K562 (cell line): ENCODE data around the gene PSMB4. TPM values are rescaled to one million over a fixed set of nuclear protein-coding genes. Genes with fewer than 3 reads are reported as not detected.
A peak's percentile ranks its signal among the peaks of the same experiment; 100 is the strongest.

Experiments used
- ATAC-seq: fragments of 200-7000 bp; cut with Tn5 transposase; 3 replicates; pipeline ENCODE4 v1.9.1; 2020; ENCODE audit warnings: moderate library complexity
- BruUV-seq: library from RNA; stranded (reverse); fragments of 400-500 nt; replicated peaks from 2 replicates; lab custom pipeline; 2021; lab: Mats Ljungman, UMichigan
- CTCF ChIA-PET: fragments of 300-600 bp; formaldehyde crosslinking; extraction: SDS; loops from one replicate; lab custom pipeline; 2021; ENCODE audit warnings: low intra/inter-chr PET ratio; lab: Yijun Ruan, JAX
- POLR2A ChIA-PET: fragments of 300-600, 350-650 bp; sonication (Branson Sonifier 250); formaldehyde crosslinking; extraction: SDS; loops from one replicate; lab custom pipeline; 2021; ENCODE audit warnings: antibody characterized with exemption, inconsistent platforms; lab: Yijun Ruan, JAX
- DNase-seq, 4 experiments: peaks; one replicate each; pipeline versions ENCODE4 v3.0.0 to v3.0.0-alpha.2; 2011 to 2018; ENCODE audit warnings: low spot score in 3 of 4, mixed read lengths in 3 of 4; ENCODE audit errors: extremely low read depth in 1 of 4
- FAIRE-seq: peaks from 2 replicates; lab custom pipeline; 2011; peaks lifted over from hg19 to GRCh38; lab: Jason Lieb, UNC
- H2AFZ ChIP-seq: 2 replicates; pipeline ENCODE4 v1.6.0; 2011; ENCODE audit warnings: low read depth, low read length, control low read depth, inconsistent platforms
- H3K27ac ChIP-seq: fragments of 200-600 bp; 3 replicates; pipeline ENCODE4 v1.8.0; 2011; ENCODE audit warnings: low read depth, mild to moderate bottlenecking, control low read depth, inconsistent platforms, low read length, moderate library complexity, mixed read lengths; ENCODE audit errors: extremely low read depth
- H3K27me3 ChIP-seq, 2 experiments: fragments of 300-600 bp in 1 of 2; 2 replicates in 1 of 2; 3 replicates in 1 of 2; pipeline versions ENCODE4 v1.6.0 to v1.8.0; 2011; ENCODE audit warnings: inconsistent platforms in 2 of 2, low read length in 2 of 2, mild to moderate bottlenecking in 1 of 2, mixed read lengths in 1 of 2, moderate library complexity in 1 of 2; ENCODE audit not compliant: control insufficient read depth in 2 of 2, insufficient read depth in 2 of 2
- H3K36me3 ChIP-seq: fragments of 300-600 bp; 3 replicates; pipeline ENCODE4 v1.8.0; 2011; ENCODE audit warnings: mild to moderate bottlenecking, low read length, inconsistent platforms; ENCODE audit not compliant: control insufficient read depth, insufficient read depth
- H3K4me1 ChIP-seq, 2 experiments: fragments of 200-600 bp in 1 of 2; replicated peaks in 1 of 2; 2 replicates in 1 of 2; 3 replicates in 1 of 2; pipeline versions ENCODE4 v1.5.1 to v1.8.0; 2011; ENCODE audit warnings: inconsistent platforms in 2 of 2, low read length in 2 of 2, mild to moderate bottlenecking in 1 of 2, mixed read lengths in 1 of 2, moderate library complexity in 1 of 2; ENCODE audit not compliant: control insufficient read depth in 2 of 2, insufficient read depth in 2 of 2
- H3K4me2 ChIP-seq: 2 replicates; pipeline ENCODE4 v1.6.1; 2011; ENCODE audit warnings: low read length, control low read depth, inconsistent platforms, mixed read lengths; ENCODE audit not compliant: insufficient read depth
- H3K4me3 ChIP-seq: fragments of 200-600 bp; sonication (generic), shearing (Covaris generic); 2 replicates; pipeline ENCODE4 v1.5.1; 2016; ENCODE audit warnings: control low read depth, inconsistent platforms
- H3K79me2 ChIP-seq: fragments of 200-600 bp; 3 replicates; pipeline ENCODE4 v1.8.0; 2011; ENCODE audit warnings: low read length, inconsistent platforms; ENCODE audit not compliant: control insufficient read depth, insufficient read depth
- H3K9ac ChIP-seq, 2 experiments: 2 replicates each; pipeline versions ENCODE4 v1.6.0 to v1.6.1; 2011; ENCODE audit warnings: low read depth in 2 of 2, low read length in 2 of 2, control low read depth in 1 of 2, inconsistent platforms in 1 of 2, mild to moderate bottlenecking in 1 of 2, mixed read lengths in 1 of 2; ENCODE audit not compliant: insufficient read depth in 1 of 2
- H3K9me1 ChIP-seq: one replicate; pipeline ENCODE4 v1.6.0; 2011; ENCODE audit warnings: inconsistent platforms, mild to moderate bottlenecking, low read length, moderate library complexity; ENCODE audit not compliant: control insufficient read depth, insufficient read depth
- H3K9me3 ChIP-seq: replicated peaks from 2 replicates; pipeline ENCODE4 v1.5.1; 2011; ENCODE audit warnings: low read depth, low read length, inconsistent platforms; ENCODE audit not compliant: control insufficient read depth, insufficient read depth
- H4K20me1 ChIP-seq: replicated peaks from 2 replicates; pipeline ENCODE4 v1.6.1; 2011; ENCODE audit warnings: low read length, inconsistent platforms, mixed read lengths; ENCODE audit not compliant: control insufficient read depth, insufficient read depth
- CEBPB ChIP-seq: fragments of 450-650 bp; IDR thresholded peaks from 2 replicates; pipeline ENCODE4 v1.6.1; 2016; ENCODE audit warnings: missing genetic modification characterization, missing compliant biosample characterization
- LARP7 ChIP-seq: fragments of 450-650 bp; IDR thresholded peaks from 2 replicates; pipeline ENCODE4 v1.6.1; 2016
- MCM3 ChIP-seq: fragments of 450-650 bp; IDR thresholded peaks from 2 replicates; pipeline ENCODE4 v1.6.1; 2016
- NRF1 ChIP-seq, 2 experiments: fragments of 450-650 bp; IDR thresholded peaks in 1 of 2; conservative IDR thresholded peaks in 1 of 2; 2 replicates each; pipeline ENCODE4 v1.6.1; 2014; ENCODE audit warnings: mild to moderate bottlenecking in 2 of 2
- PTTG1 ChIP-seq: fragments of 450-650 bp; IDR thresholded peaks from 2 replicates; pipeline ENCODE4 v1.6.1; 2016; ENCODE audit warnings: low read depth, mild to moderate bottlenecking, missing genetic modification characterization, missing compliant biosample characterization
- SMAD1 ChIP-seq: fragments of 150-350 bp; IDR thresholded peaks from 2 replicates; pipeline ENCODE4 v1.6.1; 2014; ENCODE audit warnings: low read length, low read depth; ENCODE audit not compliant: partially characterized antibody
- ZBED1 ChIP-seq: IDR thresholded peaks from 2 replicates; pipeline ENCODE4 v1.6.1; 2014
- ZNF121 ChIP-seq: sonication (generic); formaldehyde crosslinking; conservative IDR thresholded peaks from 2 replicates; pipeline ENCODE4 v1.8.0; 2022; ENCODE audit warnings: missing genetic modification reagents
- ZNF174 ChIP-seq: fragments of 250-450 bp; sonication (Bioruptor Pico); IDR thresholded peaks from 2 replicates; pipeline ENCODE4 v1.4.0; 2020; ENCODE audit warnings: mild to moderate bottlenecking
- WGBS: fragments of 100-300 bp; shearing (Covaris generic); methylation state at CpG from one replicate; pipeline ENCODE4 v1.1.6; 2016; ENCODE audit warnings: low coverage, mixed read lengths; ENCODE audit not compliant: insufficient coverage; ENCODE audit errors: missing lambda C conversion rate; 5-methylcytosine and 5-hydroxymethylcytosine counted together
- in situ Hi-C: fragments of 300-500 bp; cut with MboI; formaldehyde crosslinking; loops from 4 replicates; pipeline ENCODE4 v1.15.0; 2018; ENCODE audit warnings: inconsistent platforms, mixed read lengths
- intact Hi-C: fragments of 100-400 bp; cut with micrococcal nuclease; formaldehyde crosslinking; loops from 2 replicates; pipeline ENCODE4 v1.14.2; 2022
- polyA plus RNA-seq, 8 experiments: library from polyadenylated mRNA; depleted of rRNA in 4 of 8; stranded (reverse) in 5 of 8; unstranded in 3 of 8; fragments of >200 nt; fragmentation: Nextera tagmentation in 2 of 8; fragmentation: Illumina TruSeq in 1 of 8; extraction: Ambion mirVana in 2 of 8; extraction: Trizol in 1 of 8; gene quantifications; 2 replicates each; pipeline versions ENCODE4 v1.2.1 to v1.2.3, GENCODE V29; 2011 to 2014; ENCODE audit warnings: inconsistent platforms in 1 of 8, missing spikeins in 1 of 8
- total RNA-seq, 7 experiments: library from RNA; depleted of rRNA in 6 of 7; stranded (reverse); fragments of >200 nt in 6 of 7; fragmentation: Illumina TruSeq in 2 of 7; extraction: Trizol in 2 of 7; gene quantifications; 2 replicates each; pipeline versions ENCODE4 v1.2.1 to v1.2.3, GENCODE V29; 2011 to 2021; ENCODE audit warnings: low replicate concordance in 1 of 7
- TF ChIP-seq, protein P1 (sequence below): fragments of 250-450 bp; sonication (Bioruptor Pico); IDR thresholded peaks from 2 replicates; pipeline ENCODE4 v1.8.0; 2021; ENCODE audit warnings: borderline replicate concordance, mild to moderate bottlenecking, moderate library complexity; ENCODE audit not compliant: poor library complexity, severe bottlenecking
- TF ChIP-seq, protein P2 (sequence below): fragments of 450-650 bp; formaldehyde crosslinking; IDR thresholded peaks from 2 replicates; pipeline ENCODE4 v1.4.0; 2020; ENCODE audit warnings: mild to moderate bottlenecking, moderate library complexity
- TF ChIP-seq, protein P3 (sequence below): IDR thresholded peaks from 2 replicates; pipeline ENCODE4 v1.6.1; 2011; ENCODE audit warnings: borderline replicate concordance, low read depth, mild to moderate bottlenecking, moderate library complexity, low read length; ENCODE audit not compliant: insufficient read depth, poor library complexity, severe bottlenecking

Gene PSMB4
- total and polyA plus RNA-seq, 9 of the 15 experiments (the other 6 are each of a cell fraction or from before 2014, with no cell fraction given), result 397 to 674 (median 475) TPM

DNA sequence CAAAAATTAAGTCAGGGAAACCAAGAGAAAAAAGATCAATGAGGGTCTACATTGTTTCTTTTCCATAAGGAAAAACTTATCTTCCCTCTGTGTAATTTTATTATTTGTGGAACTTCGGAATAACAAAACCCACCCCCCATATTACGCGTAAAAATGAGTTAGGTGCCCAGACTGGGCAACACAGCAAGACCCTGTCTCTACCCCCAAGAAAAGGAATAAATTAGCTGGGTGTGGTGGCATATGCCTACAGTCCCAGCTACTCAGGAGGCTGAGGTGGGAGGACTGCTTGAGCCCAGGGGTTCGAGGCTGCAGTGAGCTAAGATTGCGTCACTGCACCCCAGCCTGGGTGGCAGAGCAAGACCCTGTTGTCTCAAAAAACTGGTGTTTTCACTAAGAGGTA, 20.4 kb downstream of the PSMB4 start:
- no peaks in the 10 kb centered on the region for H3K9me1 ChIP-seq
- intact Hi-C loops, result no loop called here
- DNase-seq (no peak), FAIRE-seq (no peak), ATAC-seq (no peak)
- no peak overlapping the region for H3K4me3 ChIP-seq
- POLR2A ChIA-PET, result interaction anchor here (1.1 to 1.4 kb wide), 2 partner anchors 15 to 20 kb away, joined by 5 to 6 read pairs; partner anchors contain the start of gene PSMB4
- H3K4me1 ChIP-seq, result no peaks in the 10 kb centered on the region
- H3K36me3 ChIP-seq, result peaks cover 75% of the 10 kb centered on the region
- no peaks in the 10 kb centered on the region for H4K20me1 ChIP-seq
- BruUV-seq, result no TSS peak
- no peak overlapping the region for H3K9ac ChIP-seq
- WGBS, result 85% methylated on average over 5 of the region's 5 CpGs
- TF ChIP-seq CEBPB (tag) (peak; percentile 16; the same call in 1 of the 2 replicates), ZNF121 (CRISPR knock-in tag) (peak; percentile 95)
- TF ChIP-seq, protein P1, sequence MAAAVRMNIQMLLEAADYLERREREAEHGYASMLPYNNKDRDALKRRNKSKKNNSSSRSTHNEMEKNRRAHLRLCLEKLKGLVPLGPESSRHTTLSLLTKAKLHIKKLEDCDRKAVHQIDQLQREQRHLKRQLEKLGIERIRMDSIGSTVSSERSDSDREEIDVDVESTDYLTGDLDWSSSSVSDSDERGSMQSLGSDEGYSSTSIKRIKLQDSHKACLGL (CRISPR knock-in tag), result no peak
- in situ Hi-C loops, result no loop called here
- H3K9me3 ChIP-seq, result no peaks in the 10 kb centered on the region
- H3K79me2 ChIP-seq, result no peaks in the 10 kb centered on the region
- H3K27me3 ChIP-seq, result no peaks in the 10 kb centered on the region
- H3K4me2 ChIP-seq, result no peak overlapping the region
- H3K27ac ChIP-seq, result no peak overlapping the region
- CTCF ChIA-PET, result no interaction called here
- no peak overlapping the region for H2AFZ ChIP-seq

DNA sequence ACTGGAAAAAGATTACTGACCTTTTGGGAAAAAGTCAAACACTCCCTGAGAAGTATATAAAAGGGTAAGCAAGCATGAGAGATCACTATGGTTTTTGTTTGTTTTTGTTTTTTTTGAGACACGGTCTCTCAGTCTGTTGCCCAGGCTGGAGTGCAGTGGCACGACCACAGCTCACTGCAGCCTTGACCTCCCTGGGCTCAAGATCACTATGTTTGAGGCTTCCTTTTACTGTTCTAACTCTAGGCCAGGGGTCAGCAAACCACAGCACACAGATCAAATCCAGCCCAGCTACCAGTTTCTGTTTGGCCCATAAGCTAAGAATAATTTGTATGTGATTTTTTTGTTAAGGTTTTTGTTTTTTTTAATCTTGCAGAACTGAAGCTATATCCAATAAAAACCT, 25.7 kb downstream of the PSMB4 start:
- H3K79me2 ChIP-seq, result no peaks in the 10 kb centered on the region
- no peaks in the 10 kb centered on the region for H3K9me3 ChIP-seq
- H3K27me3 ChIP-seq, result no peaks in the 10 kb centered on the region
- CTCF ChIA-PET, result no interaction called here
- H3K4me3 ChIP-seq, result no peak overlapping the region
- H3K9ac ChIP-seq, result no peak overlapping the region
- no peaks in the 10 kb centered on the region for H3K4me1 ChIP-seq
- H3K9me1 ChIP-seq, result no peaks in the 10 kb centered on the region
- H3K27ac ChIP-seq, result no peak overlapping the region
- H3K36me3 ChIP-seq, result peaks cover 91% of the 10 kb centered on the region
- POLR2A ChIA-PET, result interaction anchor here (1.0 to 1.6 kb wide), 3 partner anchors 15 to 23 kb away, joined by 3 to 5 read pairs (median 3); no protein-coding TSS in a partner anchor
- no TSS peak for BruUV-seq
- in situ Hi-C loops (no loop called here), intact Hi-C loops (no loop called here)
- WGBS, result 79% methylated on average over 2 of the region's 2 CpGs
- no peak overlapping the region for H3K4me2 ChIP-seq
- ATAC-seq, result no peak
- no peak overlapping the region for H2AFZ ChIP-seq
- no peak for DNase-seq
- no peak for FAIRE-seq
- H4K20me1 ChIP-seq, result no peaks in the 10 kb centered on the region
- no peak for TF ChIP-seq SMAD1
- TF ChIP-seq NRF1 (conservative IDR thresholded peaks at IDR 0.05 in 1 of 2, IDR thresholded peaks at IDR 0.05 in 1 of 2), result no peak
- no peak for TF ChIP-seq LARP7
- TF ChIP-seq, protein P2, sequence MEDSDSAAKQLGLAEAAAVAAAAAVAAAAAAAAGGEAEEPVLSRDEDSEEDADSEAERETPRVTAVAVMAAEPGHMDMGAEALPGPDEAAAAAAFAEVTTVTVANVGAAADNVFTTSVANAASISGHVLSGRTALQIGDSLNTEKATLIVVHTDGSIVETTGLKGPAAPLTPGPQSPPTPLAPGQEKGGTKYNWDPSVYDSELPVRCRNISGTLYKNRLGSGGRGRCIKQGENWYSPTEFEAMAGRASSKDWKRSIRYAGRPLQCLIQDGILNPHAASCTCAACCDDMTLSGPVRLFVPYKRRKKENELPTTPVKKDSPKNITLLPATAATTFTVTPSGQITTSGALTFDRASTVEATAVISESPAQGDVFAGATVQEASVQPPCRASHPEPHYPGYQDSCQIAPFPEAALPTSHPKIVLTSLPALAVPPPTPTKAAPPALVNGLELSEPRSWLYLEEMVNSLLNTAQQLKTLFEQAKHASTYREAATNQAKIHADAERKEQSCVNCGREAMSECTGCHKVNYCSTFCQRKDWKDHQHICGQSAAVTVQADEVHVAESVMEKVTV (CRISPR knock-in tag), result no peak
- TF ChIP-seq, protein P3, sequence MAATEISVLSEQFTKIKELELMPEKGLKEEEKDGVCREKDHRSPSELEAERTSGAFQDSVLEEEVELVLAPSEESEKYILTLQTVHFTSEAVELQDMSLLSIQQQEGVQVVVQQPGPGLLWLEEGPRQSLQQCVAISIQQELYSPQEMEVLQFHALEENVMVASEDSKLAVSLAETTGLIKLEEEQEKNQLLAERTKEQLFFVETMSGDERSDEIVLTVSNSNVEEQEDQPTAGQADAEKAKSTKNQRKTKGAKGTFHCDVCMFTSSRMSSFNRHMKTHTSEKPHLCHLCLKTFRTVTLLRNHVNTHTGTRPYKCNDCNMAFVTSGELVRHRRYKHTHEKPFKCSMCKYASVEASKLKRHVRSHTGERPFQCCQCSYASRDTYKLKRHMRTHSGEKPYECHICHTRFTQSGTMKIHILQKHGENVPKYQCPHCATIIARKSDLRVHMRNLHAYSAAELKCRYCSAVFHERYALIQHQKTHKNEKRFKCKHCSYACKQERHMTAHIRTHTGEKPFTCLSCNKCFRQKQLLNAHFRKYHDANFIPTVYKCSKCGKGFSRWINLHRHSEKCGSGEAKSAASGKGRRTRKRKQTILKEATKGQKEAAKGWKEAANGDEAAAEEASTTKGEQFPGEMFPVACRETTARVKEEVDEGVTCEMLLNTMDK, result no peak
- no peak for TF ChIP-seq ZBED1
- TF ChIP-seq MCM3, result no peak
- no peak for TF ChIP-seq ZNF174
- no peak for TF ChIP-seq PTTG1
